ENCODE data around the gene PRKAG3. TPM values are rescaled to one million over a fixed set of nuclear protein-coding genes. Genes with fewer than 3 reads are reported as not detected.

The PRKAG3 gene
- 2.8 to 3.6 TPM (median 2.9 TPM) in 3 replicates for total RNA-seq

GRCh38 chr2:218831378-218831990 is at the start of gene PRKAG3:
TSS of gene PRKAG3 (minus strand) at chr2:218831803.
- Mint-ChIP-seq H3K27me3 (ENCODE audit: low read depth) (peaks cover 20% of the 10 kb centered on the region), H3K36me3 (no peaks in the 10 kb centered on the region), H3K27ac (no peak within 1 kb of the TSS)

GRCh38 chr2:218880859-218881594 is 49.4 kb upstream of the PRKAG3 start:
- Mint-ChIP-seq H3K4me3 (peak overlapping the region; percentile 82), H3K9me3 (no peaks in the 10 kb centered on the region), H3K36me3 (peaks cover 2% of the 10 kb centered on the region), H3K4me1 (peaks cover 75% of the 10 kb centered on the region), H3K27ac (peak overlapping the region; percentile 84), H3K27me3 (ENCODE audit: low read depth) (peaks cover 48% of the 10 kb centered on the region)
- no peak for TF ChIP-seq CTCF (IDR thresholded peaks at IDR 0.05; ENCODE audit: unreplicated experiment)
- DNase-seq (ENCODE audit: low spot score in 2 of 2, unreplicated experiment in 2 of 2), result no peak

More at GRCh38 chr2:218831378-218831990, at the start of gene PRKAG3:
- no peak for DNase-seq (ENCODE audit: low spot score in 2 of 2, unreplicated experiment in 2 of 2)
- Mint-ChIP-seq H3K4me3 (no peak within 1 kb of the TSS), H3K4me1 (peaks cover 7% of the 10 kb centered on the region), H3K9me3 (no peaks in the 10 kb centered on the region)
- TF ChIP-seq CTCF (IDR thresholded peaks at IDR 0.05; ENCODE audit: unreplicated experiment), result no peak

- DNase-seq (ENCODE audit: low spot score in 2 of 2, unreplicated experiment in 2 of 2), result peak; percentile 41 to 64
- peaks cover 2% of the 10 kb centered on the region for H3K36me3 Mint-ChIP-seq
- H3K4me3 Mint-ChIP-seq, result peak within 1 kb of the TSS; percentile 82
- no peaks in the 10 kb centered on the region for H3K9me3 Mint-ChIP-seq
- H3K27ac Mint-ChIP-seq, result peak within 1 kb of the TSS; percentile 90
- peaks cover 68% of the 10 kb centered on the region for H3K4me1 Mint-ChIP-seq
- peaks cover 52% of the 10 kb centered on the region for H3K27me3 Mint-ChIP-seq (ENCODE audit: low read depth)
- no peak for TF ChIP-seq CTCF (IDR thresholded peaks at IDR 0.05; ENCODE audit: unreplicated experiment)
Observed at GRCh38 chr2:218880102-218880858, 48.7 kb upstream of the PRKAG3 start, which contains the start of gene WNT10A. TSS of gene WNT10A (plus strand) at chr2:218880852. CDS start at chr2:218880996, 144 bp downstream.

- Mint-ChIP-seq H3K27me3 (ENCODE audit: low read depth) (peaks cover 51% of the 10 kb centered on the region), H3K4me3 (peak overlapping the region; percentile 74), H3K36me3 (peaks cover 2% of the 10 kb centered on the region), H3K9me3 (no peaks in the 10 kb centered on the region), H3K4me1 (peaks cover 62% of the 10 kb centered on the region), H3K27ac (peak overlapping the region; percentile 90)
- DNase-seq (ENCODE audit: low spot score in 2 of 2, unreplicated experiment in 2 of 2), result no peak
- no peak for TF ChIP-seq CTCF (IDR thresholded peaks at IDR 0.05; ENCODE audit: unreplicated experiment)
Observed at GRCh38 chr2:218879776-218880101, 48.1 kb upstream of the PRKAG3 start.

- Mint-ChIP-seq H3K27me3 (ENCODE audit: low read depth) (peaks cover 53% of the 10 kb centered on the region), H3K27ac (peak overlapping the region; percentile 90), H3K36me3 (peaks cover 5% of the 10 kb centered on the region), H3K4me3 (peak overlapping the region; percentile 74), H3K9me3 (no peaks in the 10 kb centered on the region), H3K4me1 (peaks cover 57% of the 10 kb centered on the region)
- DNase-seq (ENCODE audit: low spot score in 2 of 2, unreplicated experiment in 2 of 2), result no peak
- TF ChIP-seq CTCF (IDR thresholded peaks at IDR 0.05; ENCODE audit: unreplicated experiment), result no peak
Observed at GRCh38 chr2:218878926-218879761, 47.5 kb upstream of the PRKAG3 start.
